ENCODE measurements around the gene TCIRG1.

The TCIRG1 gene

DNA sequence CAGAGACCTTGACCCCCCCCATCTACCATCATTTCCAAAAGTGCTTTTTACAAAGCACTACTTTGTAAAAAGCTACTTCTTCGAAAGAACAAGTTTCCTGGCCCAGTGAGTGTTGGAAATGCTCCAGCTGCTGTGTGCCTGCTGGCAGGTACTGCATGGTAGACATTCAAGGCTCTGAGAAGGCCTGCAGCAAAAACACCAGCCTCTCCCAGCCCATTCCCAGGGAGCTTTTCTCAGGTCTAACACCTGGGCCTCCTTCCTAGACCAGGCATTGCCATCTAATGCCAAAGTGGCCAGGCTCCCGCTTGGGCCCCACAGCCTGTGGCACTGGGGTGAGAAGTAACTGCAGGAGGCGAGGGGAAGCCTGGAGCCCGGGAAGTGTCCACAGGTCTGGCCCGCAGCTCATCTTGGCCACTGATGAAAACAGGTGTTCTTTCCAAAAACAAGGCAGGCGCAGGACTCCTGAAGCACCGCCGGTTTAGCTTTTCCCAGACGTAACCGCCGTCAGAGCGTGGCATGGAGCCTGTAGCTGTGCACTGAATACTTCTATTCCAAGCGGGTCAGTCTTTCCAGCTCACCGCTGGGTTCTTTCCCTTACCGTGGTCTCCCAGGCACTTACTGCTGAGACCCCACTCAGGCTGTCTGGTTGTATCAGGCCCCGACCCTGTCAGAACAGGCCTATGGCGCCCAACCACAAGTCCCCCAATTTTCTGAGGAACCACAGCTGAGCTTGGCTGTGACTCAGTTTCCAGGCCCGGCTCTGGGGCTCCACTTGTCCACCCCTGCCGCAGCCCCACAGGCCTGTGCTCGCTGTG lies 1.2 kb upstream of the TCIRG1 start:
- no peaks in the 10 kb centered on the region for H3K9me3 ChIP-seq
- peaks cover 59 to 68% of the 10 kb centered on the region in 2 experiments for H3K4me1 ChIP-seq (ENCODE audit: control insufficient read depth in 1 of 2, insufficient read depth in 1 of 2, low read depth in 1 of 2, low read length in 1 of 2)
- TF ChIP-seq, protein P1, sequence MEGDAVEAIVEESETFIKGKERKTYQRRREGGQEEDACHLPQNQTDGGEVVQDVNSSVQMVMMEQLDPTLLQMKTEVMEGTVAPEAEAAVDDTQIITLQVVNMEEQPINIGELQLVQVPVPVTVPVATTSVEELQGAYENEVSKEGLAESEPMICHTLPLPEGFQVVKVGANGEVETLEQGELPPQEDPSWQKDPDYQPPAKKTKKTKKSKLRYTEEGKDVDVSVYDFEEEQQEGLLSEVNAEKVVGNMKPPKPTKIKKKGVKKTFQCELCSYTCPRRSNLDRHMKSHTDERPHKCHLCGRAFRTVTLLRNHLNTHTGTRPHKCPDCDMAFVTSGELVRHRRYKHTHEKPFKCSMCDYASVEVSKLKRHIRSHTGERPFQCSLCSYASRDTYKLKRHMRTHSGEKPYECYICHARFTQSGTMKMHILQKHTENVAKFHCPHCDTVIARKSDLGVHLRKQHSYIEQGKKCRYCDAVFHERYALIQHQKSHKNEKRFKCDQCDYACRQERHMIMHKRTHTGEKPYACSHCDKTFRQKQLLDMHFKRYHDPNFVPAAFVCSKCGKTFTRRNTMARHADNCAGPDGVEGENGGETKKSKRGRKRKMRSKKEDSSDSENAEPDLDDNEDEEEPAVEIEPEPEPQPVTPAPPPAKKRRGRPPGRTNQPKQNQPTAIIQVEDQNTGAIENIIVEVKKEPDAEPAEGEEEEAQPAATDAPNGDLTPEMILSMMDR (IDR thresholded peaks at IDR 0.05) = no peak
- no peaks in the 10 kb centered on the region for H3K27me3 ChIP-seq
- peak overlapping the region; percentile 99 for H3K27ac ChIP-seq
- H3K36me3 ChIP-seq = peaks cover 22% of the 10 kb centered on the region
- peak overlapping the region; percentile 87 to 100 for H3K4me3 ChIP-seq (ENCODE audit: low read depth in 1 of 2, low read length in 1 of 2)

DNA sequence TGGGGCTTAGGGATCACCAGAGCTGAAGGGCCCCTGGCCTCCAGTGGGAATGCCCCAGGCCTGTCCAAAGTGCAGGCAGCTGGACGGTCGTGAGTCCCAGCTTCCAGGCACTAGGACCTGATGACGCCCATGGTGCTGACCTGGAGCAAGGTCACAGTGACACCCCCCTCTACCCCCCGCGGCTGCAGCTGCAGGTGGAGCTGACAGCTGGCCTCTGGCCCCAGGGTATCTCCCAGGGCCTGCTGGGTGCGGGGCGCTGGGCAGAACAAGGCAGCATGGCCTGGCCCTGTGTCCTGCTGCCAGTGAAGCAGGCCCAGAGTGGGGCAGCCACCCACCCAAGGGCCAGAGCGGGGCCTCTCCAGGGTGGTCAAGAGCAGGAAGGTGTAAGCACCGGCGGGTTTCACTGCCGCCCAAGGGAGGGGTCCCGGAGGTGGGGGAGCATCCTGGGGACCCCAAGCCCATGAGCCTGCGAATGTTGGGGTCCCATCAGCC lies 553 bp upstream of the TCIRG1 start:
- TF ChIP-seq, protein P1 (IDR thresholded peaks at IDR 0.05) = no peak
- Histone ChIP-seq H3K4me3 (ENCODE audit: low read depth in 1 of 2, low read length in 1 of 2) (peak overlapping the region; percentile 87 to 100), H3K4me1 (ENCODE audit: control insufficient read depth in 1 of 2, insufficient read depth in 1 of 2, low read depth in 1 of 2, low read length in 1 of 2) (peaks cover 59 to 68% of the 10 kb centered on the region in 2 experiments)

DNA sequence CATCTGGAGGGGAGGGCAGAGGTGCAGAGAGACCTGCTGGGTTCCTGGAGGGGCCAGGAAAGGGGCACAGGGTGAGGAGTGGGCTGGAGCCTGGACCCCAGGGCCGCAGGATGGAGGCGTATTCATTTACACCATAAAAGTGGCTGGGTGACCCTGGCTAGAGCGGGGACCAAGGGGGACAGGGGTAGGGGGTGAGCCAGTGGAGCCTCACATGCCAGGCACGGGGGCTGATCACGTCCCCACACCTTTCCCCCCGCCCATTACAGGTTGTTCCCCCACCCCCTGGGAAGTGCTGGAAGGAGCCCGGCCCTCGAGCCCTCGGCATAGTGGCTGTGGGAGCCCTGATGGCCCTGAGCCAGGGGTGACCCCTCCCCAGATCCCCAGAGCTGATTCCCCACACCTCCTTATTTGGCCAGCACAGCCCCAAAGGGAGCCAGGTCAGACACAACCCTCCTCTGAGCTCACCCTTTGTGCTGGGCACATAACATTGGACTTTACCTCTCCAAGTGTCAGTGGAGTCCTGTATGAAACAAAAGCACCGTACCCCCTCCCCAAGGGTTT lies 781 bp downstream of the TCIRG1 start:
- Histone ChIP-seq H3K4me1 (ENCODE audit: control insufficient read depth in 1 of 2, insufficient read depth in 1 of 2, low read depth in 1 of 2, low read length in 1 of 2) (peaks cover 59 to 64% of the 10 kb centered on the region in 2 experiments), H3K27me3 (no peaks in the 10 kb centered on the region), H3K27ac (peak overlapping the region; percentile 99), H3K4me3 (ENCODE audit: low read depth in 1 of 2, low read length in 1 of 2) (peak overlapping the region; percentile 87 to 100), H3K36me3 (peaks cover 41% of the 10 kb centered on the region), H3K9me3 (no peaks in the 10 kb centered on the region)
- TF ChIP-seq, protein P1 (IDR thresholded peaks at IDR 0.05) = no peak

More for the DNA sequence above, 553 bp upstream of the TCIRG1 start:
- Histone ChIP-seq H3K36me3 (peaks cover 28% of the 10 kb centered on the region), H3K27ac (peak overlapping the region; percentile 99), H3K9me3 (no peaks in the 10 kb centered on the region), H3K27me3 (no peaks in the 10 kb centered on the region)

DNA sequence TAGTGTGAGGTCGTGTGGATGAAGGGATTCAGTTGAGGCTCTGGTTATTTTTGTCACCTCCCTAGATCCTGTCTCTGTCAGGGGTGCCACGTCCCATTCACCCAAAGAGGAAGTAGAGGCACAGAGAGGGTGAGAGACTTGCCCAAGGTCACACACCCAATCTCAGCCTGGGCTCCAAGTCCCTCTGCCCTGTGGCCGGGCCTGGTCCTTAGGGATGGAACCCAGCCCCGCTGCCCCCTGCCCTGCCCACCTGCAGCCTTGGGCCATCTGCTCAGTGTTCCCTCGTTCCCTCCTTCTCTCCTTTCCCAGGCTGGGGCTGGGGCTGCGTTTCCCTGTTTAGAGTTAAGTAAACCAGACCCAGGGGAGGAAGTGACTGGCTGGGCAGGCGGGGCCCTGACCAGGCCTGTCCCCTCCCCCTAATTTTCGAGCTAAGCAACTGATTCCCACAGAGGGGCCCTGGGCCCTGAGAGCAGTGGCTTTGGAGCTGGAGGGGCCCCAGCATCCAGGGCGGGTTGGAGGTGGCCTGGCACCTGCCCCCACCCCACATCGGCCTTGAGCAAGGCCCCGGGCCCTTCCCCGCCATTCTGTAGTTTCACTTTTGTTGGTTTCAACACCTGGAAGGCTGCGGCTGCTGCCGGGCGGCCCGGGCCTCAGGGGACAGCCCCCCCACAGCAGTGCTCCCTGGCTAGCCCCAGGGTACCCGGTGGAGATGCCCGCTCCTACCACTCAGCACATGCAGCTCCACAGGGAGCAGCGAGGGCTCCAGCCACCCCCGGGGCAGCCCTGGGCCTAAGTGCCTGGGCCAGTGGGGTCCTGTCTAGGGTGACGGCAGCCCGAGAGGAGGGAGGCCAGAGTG lies 1.5 kb downstream of the TCIRG1 start:
- TF ChIP-seq, protein P1 (IDR thresholded peaks at IDR 0.05) = no peak
- H3K4me1 ChIP-seq (ENCODE audit: control insufficient read depth in 1 of 2, insufficient read depth in 1 of 2, low read depth in 1 of 2, low read length in 1 of 2) = peaks cover 55 to 57% of the 10 kb centered on the region in 2 experiments
- no peaks in the 10 kb centered on the region for H3K9me3 ChIP-seq
- H3K27me3 ChIP-seq = no peaks in the 10 kb centered on the region
- H3K4me3 ChIP-seq (ENCODE audit: low read depth in 1 of 2, low read length in 1 of 2) = peak overlapping the region; percentile 87 to 100
- peaks cover 49% of the 10 kb centered on the region for H3K36me3 ChIP-seq
- H3K27ac ChIP-seq = peak overlapping the region; percentile 99

DNA sequence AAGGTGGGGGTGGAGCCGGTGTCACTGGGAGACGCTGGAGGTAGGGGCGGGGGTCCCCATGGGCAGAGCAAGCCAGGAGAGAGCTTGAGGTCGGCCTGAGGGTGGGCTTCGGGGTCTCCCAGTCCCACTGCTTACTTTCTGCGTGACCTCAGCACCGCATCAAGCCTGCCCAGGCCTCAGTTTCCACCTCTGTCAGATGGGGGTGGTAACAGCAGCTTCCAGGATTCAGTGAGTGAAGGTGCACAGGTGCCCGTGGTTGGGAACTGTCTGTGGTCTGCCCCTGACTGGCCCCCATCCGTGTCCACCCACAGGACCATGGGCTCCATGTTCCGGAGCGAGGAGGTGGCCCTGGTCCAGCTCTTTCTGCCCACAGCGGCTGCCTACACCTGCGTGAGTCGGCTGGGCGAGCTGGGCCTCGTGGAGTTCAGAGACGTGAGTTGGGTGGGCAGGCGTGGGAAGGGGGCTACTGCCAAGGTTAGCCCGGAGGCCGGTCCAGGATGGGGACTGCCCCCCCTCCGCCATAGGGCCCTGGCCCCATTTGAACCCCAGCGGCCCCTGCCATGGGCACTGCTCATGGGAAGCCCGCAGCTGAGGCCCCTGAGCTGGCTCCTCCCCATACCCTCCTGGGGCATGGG lies 2.2 kb downstream of the TCIRG1 start:
- Histone ChIP-seq H3K27me3 (no peaks in the 10 kb centered on the region), H3K4me3 (ENCODE audit: low read depth in 1 of 2, low read length in 1 of 2) (peak overlapping the region; percentile 87 to 100), H3K4me1 (ENCODE audit: control insufficient read depth in 1 of 2, insufficient read depth in 1 of 2, low read depth in 1 of 2, low read length in 1 of 2) (peaks cover 48 to 50% of the 10 kb centered on the region in 2 experiments), H3K9me3 (no peaks in the 10 kb centered on the region), H3K27ac (peak overlapping the region; percentile 99), H3K36me3 (peaks cover 56% of the 10 kb centered on the region)
- TF ChIP-seq, protein P1 (IDR thresholded peaks at IDR 0.05) = no peak
